ENCODE results near the gene MAGEA11. TPM values are rescaled to one million over a fixed set of nuclear protein-coding genes. Genes with fewer than 3 reads are reported as not detected.

Gene MAGEA11
- total RNA-seq, 1 experiment from 2014 or later, result not detected

DNA sequence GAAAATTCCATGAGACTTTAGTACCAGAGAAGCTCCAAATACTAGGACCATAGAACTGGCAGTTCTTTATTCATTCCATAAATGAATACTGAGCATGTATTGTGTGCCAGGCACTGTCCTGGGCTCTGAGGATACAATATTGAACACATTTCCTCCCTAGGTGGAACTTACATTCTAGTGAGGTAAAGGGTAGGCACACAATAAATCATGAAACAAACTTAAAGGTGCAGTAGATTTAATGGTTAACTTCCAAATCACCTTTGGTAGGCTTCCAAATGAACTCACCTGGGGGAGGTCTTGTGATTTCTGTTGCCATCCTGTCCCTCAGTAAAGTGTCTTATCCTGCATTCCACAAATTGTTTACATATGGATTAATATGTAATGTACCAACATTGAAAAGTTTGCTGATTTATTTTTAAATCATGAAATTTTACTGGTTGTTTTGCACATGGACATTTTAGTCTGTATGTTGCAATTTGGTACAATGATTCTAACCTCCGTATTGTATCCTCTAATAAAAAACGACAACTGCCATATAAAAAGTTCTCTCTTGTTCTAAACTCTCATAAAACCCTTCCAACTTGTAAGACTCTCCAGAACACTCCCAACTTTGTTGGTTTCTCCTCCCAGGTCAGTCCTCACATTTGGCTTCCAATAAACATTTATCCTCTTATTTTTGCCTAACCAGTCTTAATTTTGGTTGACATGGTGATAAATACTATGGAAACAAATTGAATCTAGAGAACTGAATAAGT is 4.5 kb upstream of the MAGEA11 start:
- CTCF ChIA-PET, result no interaction called here
- Histone ChIP-seq H3K27ac (no peak overlapping the region), H3K4me1 (replicated peaks; ENCODE audit: insufficient read depth) (no peaks in the 10 kb centered on the region), H3K79me2 (ENCODE audit: low read depth) (no peaks in the 10 kb centered on the region), H3K36me3 (ENCODE audit: low read depth) (no peaks in the 10 kb centered on the region), H4K20me1 (ENCODE audit: insufficient read depth) (no peaks in the 10 kb centered on the region), H3K27me3 (ENCODE audit: insufficient read depth, low read depth) (peaks cover 89% of the 10 kb centered on the region), H3K9me2 (ENCODE audit: insufficient read depth) (no peaks in the 10 kb centered on the region), H3F3A (ENCODE audit: insufficient read depth, low read depth) (no peaks in the 10 kb centered on the region), H2AFZ (no peak overlapping the region), H3K9me3 (ENCODE audit: insufficient read depth, low read depth) (no peaks in the 10 kb centered on the region), H3K4me2 (no peak overlapping the region), H3K4me3 (no peak overlapping the region)
- DNase-seq, result no peak
- POLR2A ChIA-PET (ENCODE audit: unreplicated experiment), result no interaction called here
- intact Hi-C loops (cut with micrococcal nuclease; ENCODE audit: unreplicated experiment), result no loop called here
- no TSS peak for BruUV-seq (replicated peaks)
- TF ChIP-seq EZH2 (IDR thresholded peaks at IDR 0.05; ENCODE audit: low read depth), result no peak
- TF ChIP-seq, protein P1, sequence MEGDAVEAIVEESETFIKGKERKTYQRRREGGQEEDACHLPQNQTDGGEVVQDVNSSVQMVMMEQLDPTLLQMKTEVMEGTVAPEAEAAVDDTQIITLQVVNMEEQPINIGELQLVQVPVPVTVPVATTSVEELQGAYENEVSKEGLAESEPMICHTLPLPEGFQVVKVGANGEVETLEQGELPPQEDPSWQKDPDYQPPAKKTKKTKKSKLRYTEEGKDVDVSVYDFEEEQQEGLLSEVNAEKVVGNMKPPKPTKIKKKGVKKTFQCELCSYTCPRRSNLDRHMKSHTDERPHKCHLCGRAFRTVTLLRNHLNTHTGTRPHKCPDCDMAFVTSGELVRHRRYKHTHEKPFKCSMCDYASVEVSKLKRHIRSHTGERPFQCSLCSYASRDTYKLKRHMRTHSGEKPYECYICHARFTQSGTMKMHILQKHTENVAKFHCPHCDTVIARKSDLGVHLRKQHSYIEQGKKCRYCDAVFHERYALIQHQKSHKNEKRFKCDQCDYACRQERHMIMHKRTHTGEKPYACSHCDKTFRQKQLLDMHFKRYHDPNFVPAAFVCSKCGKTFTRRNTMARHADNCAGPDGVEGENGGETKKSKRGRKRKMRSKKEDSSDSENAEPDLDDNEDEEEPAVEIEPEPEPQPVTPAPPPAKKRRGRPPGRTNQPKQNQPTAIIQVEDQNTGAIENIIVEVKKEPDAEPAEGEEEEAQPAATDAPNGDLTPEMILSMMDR (conservative IDR thresholded peaks at IDR 0.05), result no peak

DNA sequence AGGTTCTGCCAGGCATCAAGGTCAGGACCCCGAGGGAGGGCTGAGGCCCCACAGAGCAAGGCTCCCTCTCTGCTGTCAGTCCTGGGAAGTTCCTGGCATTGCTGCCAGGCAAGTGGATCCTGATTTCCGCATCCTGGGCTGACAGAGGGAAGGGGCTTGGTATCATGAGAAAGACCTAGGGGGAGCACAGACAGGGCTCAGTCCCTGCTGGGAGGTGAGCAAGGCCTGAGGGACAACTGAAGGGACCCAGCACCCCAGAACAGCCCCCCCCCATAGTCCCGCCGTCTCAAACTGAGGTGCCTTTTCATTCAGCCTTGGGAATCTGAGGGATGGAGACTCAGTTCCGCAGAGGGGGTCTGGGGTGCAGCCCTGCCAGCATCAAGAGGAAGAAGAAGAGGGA is 971 bp downstream of the MAGEA11 start:
- peaks cover 53% of the 10 kb centered on the region for H3K27me3 ChIP-seq (ENCODE audit: insufficient read depth, low read depth)
- BruUV-seq (replicated peaks), result no TSS peak
- H3K4me2 ChIP-seq, result no peak overlapping the region
- H4K20me1 ChIP-seq (ENCODE audit: insufficient read depth), result no peaks in the 10 kb centered on the region
- TF ChIP-seq, protein P1 (conservative IDR thresholded peaks at IDR 0.05), result no peak
- no peak for TF ChIP-seq EZH2 (IDR thresholded peaks at IDR 0.05; ENCODE audit: low read depth)
- no peaks in the 10 kb centered on the region for H3K4me1 ChIP-seq (replicated peaks; ENCODE audit: insufficient read depth)
- ChIA-PET POLR2A (ENCODE audit: unreplicated experiment) (no interaction called here), CTCF (no interaction called here)
- intact Hi-C loops (cut with micrococcal nuclease; ENCODE audit: unreplicated experiment), result no loop called here
- no peaks in the 10 kb centered on the region for H3K9me3 ChIP-seq (ENCODE audit: insufficient read depth, low read depth)
- H2AFZ ChIP-seq, result no peak overlapping the region
- H3K4me3 ChIP-seq, result no peak overlapping the region
- no peak overlapping the region for H3K27ac ChIP-seq
- no peaks in the 10 kb centered on the region for H3F3A ChIP-seq (ENCODE audit: insufficient read depth, low read depth)
- H3K9me2 ChIP-seq (ENCODE audit: insufficient read depth), result no peaks in the 10 kb centered on the region
- H3K79me2 ChIP-seq (ENCODE audit: low read depth), result no peaks in the 10 kb centered on the region
- H3K36me3 ChIP-seq (ENCODE audit: low read depth), result no peaks in the 10 kb centered on the region
- DNase-seq, result no peak

DNA sequence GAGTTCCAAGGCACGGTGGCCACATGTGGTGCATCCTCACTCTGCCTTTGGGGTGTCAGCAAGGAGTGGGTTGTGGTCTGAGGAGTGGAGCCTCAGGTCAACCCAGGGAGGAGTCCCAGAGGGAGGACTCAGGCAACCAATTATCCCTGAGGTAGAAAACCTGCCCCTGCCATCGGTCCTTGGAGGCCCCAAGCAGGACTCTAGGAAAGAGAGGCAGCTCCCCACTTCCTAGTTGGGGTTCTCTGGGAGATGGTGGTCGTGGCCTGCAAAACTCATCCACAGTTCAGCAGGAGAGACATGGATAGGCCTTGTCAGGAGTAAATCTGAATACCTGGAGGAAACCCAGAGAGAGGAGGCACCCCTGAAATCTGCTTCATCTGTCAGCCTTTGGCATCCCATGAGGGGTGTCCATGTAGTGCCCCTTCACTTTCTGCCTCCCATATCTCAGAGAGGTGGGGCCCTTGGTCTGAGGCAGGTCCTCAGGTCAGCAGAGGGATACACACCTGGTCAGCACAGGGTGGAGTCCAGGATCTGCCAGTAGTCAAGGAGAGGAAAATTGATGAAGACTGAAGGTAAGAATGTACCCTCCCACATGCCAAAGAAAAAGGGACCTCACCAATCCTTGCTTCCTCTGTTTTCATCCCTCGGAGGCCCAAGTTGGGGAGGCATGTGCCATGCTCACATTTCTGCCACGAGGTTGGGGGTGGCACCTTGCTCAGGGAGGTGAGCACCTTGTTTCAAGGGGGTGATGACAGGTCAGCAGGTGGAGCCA is 1.6 kb downstream of the MAGEA11 start:
- no peak for DNase-seq
- BruUV-seq (replicated peaks), result no TSS peak
- H3K9me2 ChIP-seq (ENCODE audit: insufficient read depth), result no peaks in the 10 kb centered on the region

More for the DNA sequence above, 1.6 kb downstream of the MAGEA11 start:
- Histone ChIP-seq H3F3A (ENCODE audit: insufficient read depth, low read depth) (no peaks in the 10 kb centered on the region), H3K27me3 (ENCODE audit: insufficient read depth, low read depth) (peaks cover 53% of the 10 kb centered on the region), H2AFZ (no peak overlapping the region), H3K4me3 (no peak overlapping the region), H3K36me3 (ENCODE audit: low read depth) (no peaks in the 10 kb centered on the region), H3K79me2 (ENCODE audit: low read depth) (no peaks in the 10 kb centered on the region), H3K27ac (no peak overlapping the region), H3K9me3 (ENCODE audit: insufficient read depth, low read depth) (no peaks in the 10 kb centered on the region), H3K4me2 (no peak overlapping the region), H4K20me1 (ENCODE audit: insufficient read depth) (no peaks in the 10 kb centered on the region), H3K4me1 (replicated peaks; ENCODE audit: insufficient read depth) (no peaks in the 10 kb centered on the region)
- ChIA-PET CTCF (no interaction called here), POLR2A (ENCODE audit: unreplicated experiment) (no interaction called here)
- intact Hi-C loops (cut with micrococcal nuclease; ENCODE audit: unreplicated experiment), result no loop called here
- no peak for TF ChIP-seq EZH2 (IDR thresholded peaks at IDR 0.05; ENCODE audit: low read depth)
- TF ChIP-seq, protein P1 (conservative IDR thresholded peaks at IDR 0.05), result no peak
